Measurements from ENCODE around the gene MAMDC4. TPM values are rescaled to one million over a fixed set of nuclear protein-coding genes. Genes with fewer than 3 reads are reported as not detected.

MAMDC4 gene
- total RNA-seq, 1 experiment from 2014 or later = 17.3 TPM

GRCh38 chr9:136820971-136821825 is 30.9 kb upstream of the MAMDC4 start:
- H3K4me3 ChIP-seq (replicated peaks in 1 of 2; ENCODE audit: low read depth in 1 of 2, low read length in 2 of 2) = no peak overlapping the region
- no TSS peak for BruUV-seq (replicated peaks)
- H3K9me3 ChIP-seq (ENCODE audit: control insufficient read depth in 1 of 2, insufficient read depth in 1 of 2, low read depth in 1 of 2, low read length in 2 of 2) = no peaks in the 10 kb centered on the region
- ChIA-PET RAD21 (ENCODE audit: low non-redundant PET in 1 of 2, low total read pairs in 2 of 2, uncharacterized antibody in 2 of 2, unreplicated experiment in 2 of 2) (no interaction called here), CTCF (interaction anchor here (1.4 kb wide), 1 partner anchor 22 kb away, joined by 3 read pairs; no protein-coding TSS in a partner anchor), POLR2A (no interaction called here)
- no peaks in the 10 kb centered on the region for H4K20me1 ChIP-seq (ENCODE audit: insufficient read depth)
- H3K79me2 ChIP-seq (ENCODE audit: insufficient read depth, low read length) = peaks cover 10% of the 10 kb centered on the region; the same call in 1 of the 2 replicates
- no peak overlapping the region for H3K27ac ChIP-seq (ENCODE audit: low read depth, low read length)
- no peak overlapping the region for H3K4me2 ChIP-seq (ENCODE audit: low read length)
- H3K9ac ChIP-seq (ENCODE audit: low read length) = no peak overlapping the region
- DNase-seq (ENCODE audit: low read depth, low spot score) (no peak), ATAC-seq (no peak)
- H3K27me3 ChIP-seq (ENCODE audit: insufficient read depth, low read length) = no peaks in the 10 kb centered on the region
- H3K9me2 ChIP-seq (ENCODE audit: insufficient read depth) = no peaks in the 10 kb centered on the region
- TF ChIP-seq CEBPB (IDR thresholded peaks at IDR 0.05; ENCODE audit: low read depth) (no peak), YY1 (IDR thresholded peaks at IDR 0.05; ENCODE audit: extremely low read depth, insufficient replicate concordance, low read depth, low read length) (no peak), CTCF (IDR thresholded peaks at IDR 0.05 in 2 of 3, conservative IDR thresholded peaks at IDR 0.05 in 1 of 3; ENCODE audit: borderline replicate concordance in 1 of 3, insufficient read depth in 1 of 3, low read depth in 2 of 3, low read length in 2 of 3) (no peak), RAD21 (IDR thresholded peaks at IDR 0.05; ENCODE audit: low read depth) (no peak), FOSL1 (IDR thresholded peaks at IDR 0.05; ENCODE audit: low read depth) (no peak), SRF (IDR thresholded peaks at IDR 0.05; ENCODE audit: low read depth) (no peak), EGR1 (IDR thresholded peaks at IDR 0.05; ENCODE audit: low read depth) (no peak), REST (IDR thresholded peaks at IDR 0.05; ENCODE audit: low read depth) (no peak), EZH2phosphoT487 (IDR thresholded peaks at IDR 0.05; ENCODE audit: borderline replicate concordance) (no peak), SIN3A (IDR thresholded peaks at IDR 0.05; ENCODE audit: low read depth) (no peak), TCF7L2 (IDR thresholded peaks at IDR 0.05; ENCODE audit: borderline replicate concordance, extremely low read depth, insufficient read depth, insufficient read length) (no peak), ZBTB33 (IDR thresholded peaks at IDR 0.05; ENCODE audit: extremely low read depth, insufficient replicate concordance, low read length) (no peak), SP1 (IDR thresholded peaks at IDR 0.05; ENCODE audit: low read depth) (no peak), ATF3 (IDR thresholded peaks at IDR 0.05) (no peak), MAX (IDR thresholded peaks at IDR 0.05) (no peak), EZH2 (IDR thresholded peaks at IDR 0.05) (no peak), CBX3 (IDR thresholded peaks at IDR 0.05; ENCODE audit: low read depth) (no peak)
- H3K4me1 ChIP-seq (ENCODE audit: control insufficient read depth in 1 of 2, insufficient read depth in 2 of 2, low read length in 2 of 2) = no peaks in the 10 kb centered on the region
- intact Hi-C loops (cut with micrococcal nuclease) = no loop called here
- H3K36me3 ChIP-seq (ENCODE audit: control insufficient read depth in 1 of 2, insufficient read depth in 2 of 2, low read length in 2 of 2) = peaks cover 0 to 4% of the 10 kb centered on the region in 2 experiments; a peak in 3 of 4 replicates
- no peak overlapping the region for H2AFZ ChIP-seq (ENCODE audit: low read depth, low read length, poor library complexity, severe bottlenecking)
